ENCODE measurements around the gene DEAF1. TPM values are rescaled to one million over a fixed set of nuclear protein-coding genes. Genes with fewer than 3 reads are reported as not detected.

The DEAF1 gene
- total RNA-seq, 1 donor from 2014 or later, result 35.8 TPM

GRCh38 chr11:597166-597725, 97.8 kb downstream of the DEAF1 start:
- no peak for DNase-seq (ENCODE audit: low read depth)

GRCh38 chr11:596374-596773, 98.6 kb downstream of the DEAF1 start:
- DNase-seq (ENCODE audit: low read depth), result no peak

- no peak for DNase-seq (ENCODE audit: low read depth)
These were observed 99.6 kb downstream of the DEAF1 start for GRCh38 chr11:595400-595799.

Other genes starting within 250 kb of the DEAF1 start
- gene PTDSS2, start 244.9 kb downstream of the DEAF1 start, total RNA-seq, result 78.1 and 110 TPM in 2 replicates
- 419 and 464 TPM in 2 replicates for gene RNH1, start 188.0 kb downstream of the DEAF1 start, total RNA-seq
- 37.9 and 66.0 TPM in 2 replicates for gene HRAS, start 159.6 kb downstream of the DEAF1 start, total RNA-seq
- gene LRRC56, start 157.7 kb downstream of the DEAF1 start, total RNA-seq, result 1.3 and 2.3 TPM in 2 replicates
- gene LMNTD2, start 134.5 kb downstream of the DEAF1 start, total RNA-seq, result 0.31 and 0.78 TPM in 2 replicates
- gene RASSF7, start 134.3 kb downstream of the DEAF1 start, total RNA-seq, result 21.1 and 32.2 TPM in 2 replicates
- 27.7 and 31.2 TPM in 2 replicates for gene PHRF1, start 118.8 kb downstream of the DEAF1 start, total RNA-seq
- 25.1 and 29.3 TPM in 2 replicates for gene IRF7, start 79.3 kb downstream of the DEAF1 start, total RNA-seq
- gene CDHR5, start 70.3 kb downstream of the DEAF1 start, total RNA-seq, result not detected in 2 replicates
- not detected in 2 replicates for gene SCT, start 68.0 kb downstream of the DEAF1 start, total RNA-seq
- gene DRD4, start 58.0 kb downstream of the DEAF1 start, total RNA-seq, result not detected in 2 replicates
- 37.8 and 44.7 TPM in 2 replicates for gene TMEM80, start 594 bp upstream of the DEAF1 start, total RNA-seq
- gene EPS8L2, start 11.0 kb upstream of the DEAF1 start, total RNA-seq, result 20.4 and 26.5 TPM in 2 replicates
- gene TALDO1, start 52.2 kb upstream of the DEAF1 start, total RNA-seq, result 118 and 155 TPM in 2 replicates
- 34.5 and 45.8 TPM in 2 replicates for gene GATD1, start 82.3 kb upstream of the DEAF1 start, total RNA-seq
- 0.53 and 0.94 TPM in 2 replicates for gene CEND1, start 94.9 kb upstream of the DEAF1 start, total RNA-seq
- gene SLC25A22, start 103.1 kb upstream of the DEAF1 start, total RNA-seq, result 8.0 and 15.5 TPM in 2 replicates
- gene PIDD1, start 110.0 kb upstream of the DEAF1 start, total RNA-seq, result 10.5 and 14.7 TPM in 2 replicates
- gene RPLP2, start 114.7 kb upstream of the DEAF1 start, total RNA-seq, result 381 and 504 TPM in 2 replicates
- gene PNPLA2, start 123.7 kb upstream of the DEAF1 start, total RNA-seq, result 84.0 and 183 TPM in 2 replicates
- 16.6 and 26.5 TPM in 2 replicates for gene CRACR2B, start 132.7 kb upstream of the DEAF1 start, total RNA-seq
- 900 and 1,201 TPM in 2 replicates for gene CD151, start 137.7 kb upstream of the DEAF1 start, total RNA-seq
- gene POLR2L, start 147.3 kb upstream of the DEAF1 start, total RNA-seq, result 66.0 and 91.9 TPM in 2 replicates
- gene TSPAN4, start 147.6 kb upstream of the DEAF1 start, total RNA-seq, result 56.7 and 63.9 TPM in 2 replicates
- gene CHID1, start 215.6 kb upstream of the DEAF1 start, total RNA-seq, result 50.7 and 57.6 TPM in 2 replicates
- 26.2 and 26.9 TPM in 2 replicates for gene AP2A2, start 230.6 kb upstream of the DEAF1 start, total RNA-seq